Liver (tissue), 9 donors: ENCODE data around the gene SGPL1. TPM values are rescaled to one million over a fixed set of nuclear protein-coding genes. Genes with fewer than 3 reads are reported as not detected.
A peak's percentile ranks its signal among the peaks of the same experiment; 100 is the strongest.

ENCODE experiments used
- DNase-seq: peaks from one replicate; pipeline ENCODE4 v3.0.0-alpha.2; 2017; ENCODE audit warnings: low spot score
- H3K27ac ChIP-seq, 2 donors: one replicate each; pipeline ENCODE4 v1.7.0; 2013; ENCODE audit warnings: inconsistent platforms in 2 of 2, low read length in 2 of 2, control low read depth in 1 of 2, low read depth in 1 of 2, mild to moderate bottlenecking in 1 of 2
- H3K27me3 ChIP-seq, 4 donors: one replicate each; pipeline versions ENCODE4 v1.6.1 to v1.7.0; 2013; ENCODE audit warnings: low read length in 3 of 4, inconsistent platforms in 1 of 4, mild to moderate bottlenecking in 1 of 4, moderate library complexity in 1 of 4; ENCODE audit not compliant: control insufficient read depth in 4 of 4, insufficient read depth in 4 of 4
- H3K36me3 ChIP-seq, 4 donors: one replicate each; pipeline versions ENCODE4 v1.6.1 to v1.7.0; 2013; ENCODE audit warnings: low read length in 3 of 4, mild to moderate bottlenecking in 3 of 4, low read depth in 1 of 4, moderate library complexity in 1 of 4; ENCODE audit not compliant: control insufficient read depth in 4 of 4, insufficient read depth in 3 of 4
- H3K4me1 ChIP-seq, 4 donors: one replicate each; pipeline versions ENCODE4 v1.6.1 to v1.7.0; 2013; ENCODE audit warnings: low read length in 3 of 4, mild to moderate bottlenecking in 3 of 4, moderate library complexity in 1 of 4; ENCODE audit not compliant: control insufficient read depth in 4 of 4, insufficient read depth in 4 of 4
- H3K4me3 ChIP-seq, 3 donors: one replicate each; pipeline versions ENCODE4 v1.6.1 to v1.7.0; 2013; ENCODE audit warnings: low read length in 3 of 3, control low read depth in 1 of 3, low read depth in 1 of 3, mild to moderate bottlenecking in 1 of 3
- H3K9ac ChIP-seq, 2 donors: one replicate each; pipeline ENCODE4 v1.7.0; 2013; ENCODE audit warnings: low read length in 2 of 2, mild to moderate bottlenecking in 2 of 2, moderate library complexity in 2 of 2, control low read depth in 1 of 2, low read depth in 1 of 2
- H3K9me3 ChIP-seq, 4 donors: one replicate each; pipeline versions ENCODE4 v1.6.1 to v1.7.0; 2013; ENCODE audit warnings: low read length in 3 of 4; ENCODE audit not compliant: control insufficient read depth in 4 of 4
- EGR1 ChIP-seq, 2 donors: IDR thresholded peaks; 2 replicates each; pipeline ENCODE4 v1.6.1; 2016 to 2018; ENCODE audit warnings: antibody characterized with exemption in 2 of 2, low read depth in 2 of 2
- FOXA1 ChIP-seq: IDR thresholded peaks from 2 replicates; pipeline ENCODE4 v1.6.1; 2016; ENCODE audit warnings: antibody characterized with exemption
- FOXA2 ChIP-seq: IDR thresholded peaks from 2 replicates; pipeline ENCODE4 v1.6.1; 2016; ENCODE audit warnings: antibody characterized with exemption
- GABPA ChIP-seq, 2 donors: IDR thresholded peaks in 1 of 2; conservative IDR thresholded peaks in 1 of 2; 2 replicates each; pipeline ENCODE4 v1.6.1; 2016; ENCODE audit warnings: antibody characterized with exemption in 2 of 2, mild to moderate bottlenecking in 1 of 2, moderate library complexity in 1 of 2
- HNF4A ChIP-seq, 2 donors: conservative IDR thresholded peaks; 2 replicates each; pipeline ENCODE4 v1.6.1; 2016; ENCODE audit warnings: antibody characterized with exemption in 2 of 2, mild to moderate bottlenecking in 2 of 2
- HNF4G ChIP-seq: IDR thresholded peaks from 2 replicates; pipeline ENCODE4 v1.6.1; 2016; ENCODE audit warnings: antibody characterized with exemption
- JUND ChIP-seq, 2 donors: IDR thresholded peaks; 2 replicates each; pipeline ENCODE4 v1.6.1; 2016; ENCODE audit warnings: antibody characterized with exemption in 2 of 2
- MAX ChIP-seq: IDR thresholded peaks from 2 replicates; pipeline ENCODE4 v1.6.1; 2016; ENCODE audit warnings: antibody characterized with exemption
- NR2F2 ChIP-seq: IDR thresholded peaks from 2 replicates; pipeline ENCODE4 v1.6.1; 2016; ENCODE audit warnings: antibody characterized with exemption
- RAD21 ChIP-seq, 2 donors: IDR thresholded peaks; 2 replicates each; pipeline ENCODE4 v1.6.1; 2016; ENCODE audit warnings: antibody characterized with exemption in 2 of 2, mild to moderate bottlenecking in 2 of 2
- RXRA ChIP-seq, 2 donors: IDR thresholded peaks; 2 replicates each; pipeline ENCODE4 v1.6.1; 2017 to 2018; ENCODE audit warnings: antibody characterized with exemption in 2 of 2, mild to moderate bottlenecking in 1 of 2
- SP1 ChIP-seq: IDR thresholded peaks from 2 replicates; pipeline ENCODE4 v1.6.1; 2018; ENCODE audit warnings: antibody characterized with exemption, mild to moderate bottlenecking
- TAF1 ChIP-seq: conservative IDR thresholded peaks from 2 replicates; pipeline ENCODE4 v1.6.1; 2016; ENCODE audit warnings: antibody characterized with exemption, mild to moderate bottlenecking
- YY1 ChIP-seq: IDR thresholded peaks from 2 replicates; pipeline ENCODE4 v1.6.1; 2016; ENCODE audit warnings: antibody characterized with exemption, mild to moderate bottlenecking
- WGBS: extraction: QIAGEN DNeasy Blood & Tissue Kit; methylation state at CpG from one replicate; pipeline ENCODE4 v1.1.7; 2013; 5-methylcytosine and 5-hydroxymethylcytosine counted together
- polyA plus RNA-seq, 2 donors: library from polyadenylated mRNA; stranded (reverse) in 1 of 2; unstranded in 1 of 2; fragments of 200-250 nt in 1 of 2; fragments of >200 nt in 1 of 2; fragmentation: Nextera tagmentation in 1 of 2; extraction: Ambion mirVana in 1 of 2; gene quantifications; one replicate each; pipeline versions ENCODE4 v1.2.1 to v1.2.3, GENCODE V29; 2013 to 2015
- total RNA-seq, 2 donors: library from RNA; depleted of rRNA; stranded (reverse); fragments of >200 nt; gene quantifications; one replicate each; pipeline ENCODE4 v1.2.3, GENCODE V29; 2014
- TF ChIP-seq, protein P1 (sequence below): IDR thresholded peaks from 2 replicates; pipeline ENCODE4 v1.6.1; 2016; ENCODE audit warnings: antibody characterized with exemption
- TF ChIP-seq, protein P2 (sequence below): IDR thresholded peaks from 2 replicates; pipeline ENCODE4 v1.6.1; 2016; ENCODE audit warnings: antibody characterized with exemption, mild to moderate bottlenecking
- TF ChIP-seq, protein P3 (sequence below): fragments of 150-350 bp; IDR thresholded peaks from 2 replicates; pipeline ENCODE4 v1.5.1; 2017; ENCODE audit warnings: improper control_type of control experiment, low read depth, low read length; ENCODE audit not compliant: missing input control
- TF ChIP-seq, protein P4 (sequence below): IDR thresholded peaks from 2 replicates; pipeline ENCODE4 v1.6.1; 2016; ENCODE audit warnings: antibody characterized with exemption
- donor health status: healthy.
- donor health status: healthy.
- donor health status: healthy.
- donor health status: healthy.
- donor health status: healthy.

The SGPL1 gene
- total and polyA plus RNA-seq, 4 donors, result 11.8 to 37.1 (median 16.8) TPM

GRCh38 chr10:70834441-70835151, 18.8 kb downstream of the SGPL1 start:
- no peak overlapping the region for H3K9ac ChIP-seq
- peak overlapping the region; percentile 28 to 45 for H3K27ac ChIP-seq
- 61% methylated on average over 7 of the region's 7 CpGs for WGBS
- H3K36me3 ChIP-seq, result peaks cover 0 to 2% (median 1%) of the 10 kb centered on the region in 4 donors
- no peak overlapping the region for H3K4me3 ChIP-seq
- peaks cover 6 to 29% (median 28%) of the 10 kb centered on the region in 4 donors for H3K4me1 ChIP-seq
- H3K9me3 ChIP-seq, result peaks cover 0 to 2% (median 0%) of the 10 kb centered on the region in 4 donors
- DNase-seq, result no peak
- H3K27me3 ChIP-seq, result no peaks in the 10 kb centered on the region
- peak; percentile 96 to 98 for TF ChIP-seq HNF4A (conservative IDR thresholded peaks at IDR 0.05)
- TF ChIP-seq EGR1 (IDR thresholded peaks at IDR 0.05; ENCODE audit: low read depth in 2 of 2), result peak in 1 of 2 donors; percentile 17
- peak; percentile 79 for TF ChIP-seq NR2F2
- TF ChIP-seq YY1, result peak; percentile 73
- TF ChIP-seq RXRA (IDR thresholded peaks at IDR 0.05), result peak; percentile 94 to 95
- TF ChIP-seq FOXA1, result no peak
- peak; percentile 92 for TF ChIP-seq HNF4G
- TF ChIP-seq RAD21 (IDR thresholded peaks at IDR 0.05), result peak in 1 of 2 donors; percentile 37
- TF ChIP-seq JUND (IDR thresholded peaks at IDR 0.05), result peak; percentile 69 to 76
- TF ChIP-seq, protein P1, sequence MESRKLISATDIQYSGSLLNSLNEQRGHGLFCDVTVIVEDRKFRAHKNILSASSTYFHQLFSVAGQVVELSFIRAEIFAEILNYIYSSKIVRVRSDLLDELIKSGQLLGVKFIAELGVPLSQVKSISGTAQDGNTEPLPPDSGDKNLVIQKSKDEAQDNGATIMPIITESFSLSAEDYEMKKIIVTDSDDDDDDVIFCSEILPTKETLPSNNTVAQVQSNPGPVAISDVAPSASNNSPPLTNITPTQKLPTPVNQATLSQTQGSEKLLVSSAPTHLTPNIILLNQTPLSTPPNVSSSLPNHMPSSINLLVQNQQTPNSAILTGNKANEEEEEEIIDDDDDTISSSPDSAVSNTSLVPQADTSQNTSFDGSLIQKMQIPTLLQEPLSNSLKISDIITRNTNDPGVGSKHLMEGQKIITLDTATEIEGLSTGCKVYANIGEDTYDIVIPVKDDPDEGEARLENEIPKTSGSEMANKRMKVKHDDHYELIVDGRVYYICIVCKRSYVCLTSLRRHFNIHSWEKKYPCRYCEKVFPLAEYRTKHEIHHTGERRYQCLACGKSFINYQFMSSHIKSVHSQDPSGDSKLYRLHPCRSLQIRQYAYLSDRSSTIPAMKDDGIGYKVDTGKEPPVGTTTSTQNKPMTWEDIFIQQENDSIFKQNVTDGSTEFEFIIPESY, result peak; percentile 52
- peak; percentile 30 for TF ChIP-seq FOXA2
- TF ChIP-seq, protein P2, sequence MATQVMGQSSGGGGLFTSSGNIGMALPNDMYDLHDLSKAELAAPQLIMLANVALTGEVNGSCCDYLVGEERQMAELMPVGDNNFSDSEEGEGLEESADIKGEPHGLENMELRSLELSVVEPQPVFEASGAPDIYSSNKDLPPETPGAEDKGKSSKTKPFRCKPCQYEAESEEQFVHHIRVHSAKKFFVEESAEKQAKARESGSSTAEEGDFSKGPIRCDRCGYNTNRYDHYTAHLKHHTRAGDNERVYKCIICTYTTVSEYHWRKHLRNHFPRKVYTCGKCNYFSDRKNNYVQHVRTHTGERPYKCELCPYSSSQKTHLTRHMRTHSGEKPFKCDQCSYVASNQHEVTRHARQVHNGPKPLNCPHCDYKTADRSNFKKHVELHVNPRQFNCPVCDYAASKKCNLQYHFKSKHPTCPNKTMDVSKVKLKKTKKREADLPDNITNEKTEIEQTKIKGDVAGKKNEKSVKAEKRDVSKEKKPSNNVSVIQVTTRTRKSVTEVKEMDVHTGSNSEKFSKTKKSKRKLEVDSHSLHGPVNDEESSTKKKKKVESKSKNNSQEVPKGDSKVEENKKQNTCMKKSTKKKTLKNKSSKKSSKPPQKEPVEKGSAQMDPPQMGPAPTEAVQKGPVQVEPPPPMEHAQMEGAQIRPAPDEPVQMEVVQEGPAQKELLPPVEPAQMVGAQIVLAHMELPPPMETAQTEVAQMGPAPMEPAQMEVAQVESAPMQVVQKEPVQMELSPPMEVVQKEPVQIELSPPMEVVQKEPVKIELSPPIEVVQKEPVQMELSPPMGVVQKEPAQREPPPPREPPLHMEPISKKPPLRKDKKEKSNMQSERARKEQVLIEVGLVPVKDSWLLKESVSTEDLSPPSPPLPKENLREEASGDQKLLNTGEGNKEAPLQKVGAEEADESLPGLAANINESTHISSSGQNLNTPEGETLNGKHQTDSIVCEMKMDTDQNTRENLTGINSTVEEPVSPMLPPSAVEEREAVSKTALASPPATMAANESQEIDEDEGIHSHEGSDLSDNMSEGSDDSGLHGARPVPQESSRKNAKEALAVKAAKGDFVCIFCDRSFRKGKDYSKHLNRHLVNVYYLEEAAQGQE, result peak; percentile 52
- TF ChIP-seq MAX, result peak; percentile 52
- peak; percentile 88 for TF ChIP-seq SP1
- TF ChIP-seq TAF1, result no peak
- TF ChIP-seq GABPA (IDR thresholded peaks at IDR 0.05 in 1 of 2, conservative IDR thresholded peaks at IDR 0.05 in 1 of 2), result no peak
- TF ChIP-seq, protein P3, sequence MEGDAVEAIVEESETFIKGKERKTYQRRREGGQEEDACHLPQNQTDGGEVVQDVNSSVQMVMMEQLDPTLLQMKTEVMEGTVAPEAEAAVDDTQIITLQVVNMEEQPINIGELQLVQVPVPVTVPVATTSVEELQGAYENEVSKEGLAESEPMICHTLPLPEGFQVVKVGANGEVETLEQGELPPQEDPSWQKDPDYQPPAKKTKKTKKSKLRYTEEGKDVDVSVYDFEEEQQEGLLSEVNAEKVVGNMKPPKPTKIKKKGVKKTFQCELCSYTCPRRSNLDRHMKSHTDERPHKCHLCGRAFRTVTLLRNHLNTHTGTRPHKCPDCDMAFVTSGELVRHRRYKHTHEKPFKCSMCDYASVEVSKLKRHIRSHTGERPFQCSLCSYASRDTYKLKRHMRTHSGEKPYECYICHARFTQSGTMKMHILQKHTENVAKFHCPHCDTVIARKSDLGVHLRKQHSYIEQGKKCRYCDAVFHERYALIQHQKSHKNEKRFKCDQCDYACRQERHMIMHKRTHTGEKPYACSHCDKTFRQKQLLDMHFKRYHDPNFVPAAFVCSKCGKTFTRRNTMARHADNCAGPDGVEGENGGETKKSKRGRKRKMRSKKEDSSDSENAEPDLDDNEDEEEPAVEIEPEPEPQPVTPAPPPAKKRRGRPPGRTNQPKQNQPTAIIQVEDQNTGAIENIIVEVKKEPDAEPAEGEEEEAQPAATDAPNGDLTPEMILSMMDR, result no peak
- TF ChIP-seq, protein P4, sequence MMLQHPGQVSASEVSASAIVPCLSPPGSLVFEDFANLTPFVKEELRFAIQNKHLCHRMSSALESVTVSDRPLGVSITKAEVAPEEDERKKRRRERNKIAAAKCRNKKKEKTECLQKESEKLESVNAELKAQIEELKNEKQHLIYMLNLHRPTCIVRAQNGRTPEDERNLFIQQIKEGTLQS, result no peak
